Liver (tissue), 9 donors: ENCODE results near the gene FAM193A. TPM values are rescaled to one million over a fixed set of nuclear protein-coding genes. Genes with fewer than 3 reads are reported as not detected.

ENCODE experiments used
- DNase-seq: peaks from one replicate; pipeline ENCODE4 v3.0.0-alpha.2; 2017; ENCODE audit warnings: low spot score
- H3K27ac ChIP-seq, 2 donors: one replicate each; pipeline ENCODE4 v1.7.0; 2013; ENCODE audit warnings: inconsistent platforms in 2 of 2, low read length in 2 of 2, control low read depth in 1 of 2, low read depth in 1 of 2, mild to moderate bottlenecking in 1 of 2
- H3K27me3 ChIP-seq, 4 donors: one replicate each; pipeline versions ENCODE4 v1.6.1 to v1.7.0; 2013; ENCODE audit warnings: low read length in 3 of 4, inconsistent platforms in 1 of 4, mild to moderate bottlenecking in 1 of 4, moderate library complexity in 1 of 4; ENCODE audit not compliant: control insufficient read depth in 4 of 4, insufficient read depth in 4 of 4
- H3K36me3 ChIP-seq, 4 donors: one replicate each; pipeline versions ENCODE4 v1.6.1 to v1.7.0; 2013; ENCODE audit warnings: low read length in 3 of 4, mild to moderate bottlenecking in 3 of 4, low read depth in 1 of 4, moderate library complexity in 1 of 4; ENCODE audit not compliant: control insufficient read depth in 4 of 4, insufficient read depth in 3 of 4
- H3K4me1 ChIP-seq, 4 donors: one replicate each; pipeline versions ENCODE4 v1.6.1 to v1.7.0; 2013; ENCODE audit warnings: low read length in 3 of 4, mild to moderate bottlenecking in 3 of 4, moderate library complexity in 1 of 4; ENCODE audit not compliant: control insufficient read depth in 4 of 4, insufficient read depth in 4 of 4
- H3K4me3 ChIP-seq, 3 donors: one replicate each; pipeline versions ENCODE4 v1.6.1 to v1.7.0; 2013; ENCODE audit warnings: low read length in 3 of 3, control low read depth in 1 of 3, low read depth in 1 of 3, mild to moderate bottlenecking in 1 of 3
- H3K9ac ChIP-seq, 2 donors: one replicate each; pipeline ENCODE4 v1.7.0; 2013; ENCODE audit warnings: low read length in 2 of 2, mild to moderate bottlenecking in 2 of 2, moderate library complexity in 2 of 2, control low read depth in 1 of 2, low read depth in 1 of 2
- H3K9me3 ChIP-seq, 4 donors: one replicate each; pipeline versions ENCODE4 v1.6.1 to v1.7.0; 2013; ENCODE audit warnings: low read length in 3 of 4; ENCODE audit not compliant: control insufficient read depth in 4 of 4
- ATF3 ChIP-seq: IDR thresholded peaks from 2 replicates; pipeline ENCODE4 v1.6.1; 2016; ENCODE audit warnings: antibody characterized with exemption
- CTCF ChIP-seq: fragments of 150-350 bp; IDR thresholded peaks from 2 replicates; pipeline ENCODE4 v1.5.1; 2017; ENCODE audit warnings: improper control_type of control experiment, low read depth, low read length; ENCODE audit not compliant: missing input control
- EGR1 ChIP-seq, 2 donors: IDR thresholded peaks; 2 replicates each; pipeline ENCODE4 v1.6.1; 2016 to 2018; ENCODE audit warnings: antibody characterized with exemption in 2 of 2, low read depth in 2 of 2
- FOXA1 ChIP-seq: IDR thresholded peaks from 2 replicates; pipeline ENCODE4 v1.6.1; 2016; ENCODE audit warnings: antibody characterized with exemption
- FOXA2 ChIP-seq: IDR thresholded peaks from 2 replicates; pipeline ENCODE4 v1.6.1; 2016; ENCODE audit warnings: antibody characterized with exemption
- GABPA ChIP-seq, 2 donors: IDR thresholded peaks in 1 of 2; conservative IDR thresholded peaks in 1 of 2; 2 replicates each; pipeline ENCODE4 v1.6.1; 2016; ENCODE audit warnings: antibody characterized with exemption in 2 of 2, mild to moderate bottlenecking in 1 of 2, moderate library complexity in 1 of 2
- HNF4A ChIP-seq, 2 donors: conservative IDR thresholded peaks; 2 replicates each; pipeline ENCODE4 v1.6.1; 2016; ENCODE audit warnings: antibody characterized with exemption in 2 of 2, mild to moderate bottlenecking in 2 of 2
- HNF4G ChIP-seq: IDR thresholded peaks from 2 replicates; pipeline ENCODE4 v1.6.1; 2016; ENCODE audit warnings: antibody characterized with exemption
- JUND ChIP-seq, 2 donors: IDR thresholded peaks; 2 replicates each; pipeline ENCODE4 v1.6.1; 2016; ENCODE audit warnings: antibody characterized with exemption in 2 of 2
- MAX ChIP-seq: IDR thresholded peaks from 2 replicates; pipeline ENCODE4 v1.6.1; 2016; ENCODE audit warnings: antibody characterized with exemption
- NR2F2 ChIP-seq: IDR thresholded peaks from 2 replicates; pipeline ENCODE4 v1.6.1; 2016; ENCODE audit warnings: antibody characterized with exemption
- RAD21 ChIP-seq, 2 donors: IDR thresholded peaks; 2 replicates each; pipeline ENCODE4 v1.6.1; 2016; ENCODE audit warnings: antibody characterized with exemption in 2 of 2, mild to moderate bottlenecking in 2 of 2
- REST ChIP-seq: IDR thresholded peaks from 2 replicates; pipeline ENCODE4 v1.6.1; 2016; ENCODE audit warnings: antibody characterized with exemption, mild to moderate bottlenecking
- RXRA ChIP-seq, 2 donors: IDR thresholded peaks; 2 replicates each; pipeline ENCODE4 v1.6.1; 2017 to 2018; ENCODE audit warnings: antibody characterized with exemption in 2 of 2, mild to moderate bottlenecking in 1 of 2
- SP1 ChIP-seq: IDR thresholded peaks from 2 replicates; pipeline ENCODE4 v1.6.1; 2018; ENCODE audit warnings: antibody characterized with exemption, mild to moderate bottlenecking
- TAF1 ChIP-seq: conservative IDR thresholded peaks from 2 replicates; pipeline ENCODE4 v1.6.1; 2016; ENCODE audit warnings: antibody characterized with exemption, mild to moderate bottlenecking
- YY1 ChIP-seq: IDR thresholded peaks from 2 replicates; pipeline ENCODE4 v1.6.1; 2016; ENCODE audit warnings: antibody characterized with exemption, mild to moderate bottlenecking
- ZBTB33 ChIP-seq: IDR thresholded peaks from 2 replicates; pipeline ENCODE4 v1.6.1; 2016; ENCODE audit warnings: antibody characterized with exemption
- WGBS: extraction: QIAGEN DNeasy Blood & Tissue Kit; methylation state at CpG from one replicate; pipeline ENCODE4 v1.1.7; 2013; 5-methylcytosine and 5-hydroxymethylcytosine counted together
- polyA plus RNA-seq, 2 donors: library from polyadenylated mRNA; stranded (reverse) in 1 of 2; unstranded in 1 of 2; fragments of 200-250 nt in 1 of 2; fragments of >200 nt in 1 of 2; fragmentation: Nextera tagmentation in 1 of 2; extraction: Ambion mirVana in 1 of 2; gene quantifications; one replicate each; pipeline versions ENCODE4 v1.2.1 to v1.2.3, GENCODE V29; 2013 to 2015
- total RNA-seq, 2 donors: library from RNA; depleted of rRNA; stranded (reverse); fragments of >200 nt; gene quantifications; one replicate each; pipeline ENCODE4 v1.2.3, GENCODE V29; 2014
- donor health status: healthy.
- donor health status: healthy.
- donor health status: healthy.
- donor health status: healthy.
- donor health status: healthy.

The FAM193A gene
- total RNA-seq (10 to 100 TPM in 1 of 2 donors, 1 to 10 TPM in 1; 9.6 to 10.2 TPM), polyA plus RNA-seq (1 to 10 TPM; 3.9 to 4.3 TPM)

- Histone ChIP-seq H3K27me3 (no peaks in the 10 kb centered on the region), H3K27ac (peak within 1 kb of the TSS; percentile 88 to 89), H3K4me1 (peaks cover 3 to 19% (median 10%) of the 10 kb centered on the region in 4 donors), H3K9me3 (no peaks in the 10 kb centered on the region), H3K9ac (peak within 1 kb of the TSS; percentile 70 to 88), H3K4me3 (peak within 1 kb of the TSS; percentile 64 to 100 (median 76)), H3K36me3 (no peaks in the 10 kb centered on the region)
- peak; percentile 96 for DNase-seq
- TF ChIP-seq RXRA (IDR thresholded peaks at IDR 0.05) = peak in 1 of 2 donors; percentile 24
- TF ChIP-seq REST = peak; percentile 61
- no peak for TF ChIP-seq HNF4G
- TF ChIP-seq JUND (IDR thresholded peaks at IDR 0.05) = peak in 1 of 2 donors; percentile 46
- TF ChIP-seq SP1 = peak; percentile 75
- TF ChIP-seq NR2F2 = no peak
- TF ChIP-seq RAD21 (IDR thresholded peaks at IDR 0.05) = peak in 1 of 2 donors; percentile 26
- TF ChIP-seq FOXA2 = no peak
- TF ChIP-seq YY1 = peak; percentile 55
- no peak for TF ChIP-seq GABPA (IDR thresholded peaks at IDR 0.05 in 1 of 2, conservative IDR thresholded peaks at IDR 0.05 in 1 of 2)
- no peak for TF ChIP-seq TAF1
- TF ChIP-seq HNF4A (conservative IDR thresholded peaks at IDR 0.05) = peak; percentile 23 to 27
- TF ChIP-seq FOXA1 = no peak
- peak in 1 of 2 donors; percentile 51 for TF ChIP-seq EGR1 (IDR thresholded peaks at IDR 0.05; ENCODE audit: low read depth in 2 of 2)
- no peak for TF ChIP-seq ZBTB33
- peak; percentile 16 for TF ChIP-seq CTCF
- no peak for TF ChIP-seq MAX
- no peak for TF ChIP-seq ATF3
- under 1% methylated on average over 106 of the region's 106 CpGs for WGBS
Observed at GRCh38 chr4:2536193-2537010, at the start of gene FAM193A. FAM193A (plus strand) TSS chr4:2536647; CDS start chr4:2536916, 269 bp downstream.
